Stimulated activated CD8-positive, alpha-beta memory T cell treated with anti-CD3 and anti-CD28 coated beads, Interleukin-12 subunit alpha, Interleukin-12 subunit beta, amount 100 ng/mL, for 24 hours (primary cell): ENCODE results near the gene ASB6.

Experiments used
- DNase-seq: peaks from one replicate; pipeline ENCODE4 v3.0.0-alpha.2; 2020; ENCODE audit errors: extremely low read depth

ASB6 gene

GRCh38 chr9:129586245-129586644, 55.7 kb downstream of the ASB6 start:
- DNase-seq = no peak

- DNase-seq = no peak
Observed at GRCh38 chr9:129585352-129585751, 56.6 kb downstream of the ASB6 start.
